HG02571 (cell line): ENCODE measurements around the gene PTPRD.
"Not testable (repeated sequence)": the region's sequence is repeated elsewhere in the genome, so short reads cannot be mapped to it uniquely, and the experiment has no call there.

Experiments
- ATAC-seq: cut with Tn5 transposase; IDR thresholded peaks from one replicate; pipeline ENCODE4 v1.9.1; 2021; ENCODE audit warnings: mild to moderate bottlenecking, moderate library complexity; ENCODE audit not compliant: unreplicated experiment

The PTPRD gene

DNA sequence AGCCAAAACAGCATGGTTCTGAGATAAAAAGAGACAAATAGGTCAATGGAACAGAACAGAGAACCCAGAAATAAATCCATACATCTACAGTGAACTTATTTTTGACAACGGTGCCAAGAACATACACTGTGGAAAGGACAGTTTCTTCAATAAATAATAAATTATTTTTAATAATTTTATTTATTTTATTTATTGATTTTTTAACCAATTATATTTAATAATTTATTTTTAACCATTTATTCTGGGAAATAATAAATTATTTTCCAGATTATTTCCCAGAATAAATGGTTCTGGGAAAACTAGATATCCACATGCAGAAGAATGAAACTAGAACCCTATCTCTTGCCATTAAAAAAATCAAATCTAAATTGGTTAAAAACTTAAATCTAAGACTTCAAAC, 1669.4 kb downstream of the PTPRD start:
- ATAC-seq = no peak

DNA sequence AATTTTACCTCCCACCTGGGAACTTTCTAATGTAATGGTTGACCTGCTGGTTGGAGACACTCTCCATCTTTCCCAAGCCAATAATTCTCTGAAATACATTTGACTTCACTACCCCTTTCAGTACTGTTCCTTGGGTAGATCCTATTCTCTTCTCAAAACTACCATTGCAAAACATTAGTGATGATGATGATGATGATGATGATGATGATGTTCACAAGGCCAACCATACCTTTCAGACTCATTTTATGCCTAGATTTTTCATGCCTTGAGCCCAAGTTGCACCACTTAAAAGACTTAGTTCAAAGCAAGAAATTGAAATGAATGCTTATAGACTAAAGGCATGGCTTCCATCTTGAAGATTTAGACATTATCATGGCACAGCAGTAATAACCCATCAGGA, 1672.2 kb downstream of the PTPRD start:
- no peak for ATAC-seq

DNA sequence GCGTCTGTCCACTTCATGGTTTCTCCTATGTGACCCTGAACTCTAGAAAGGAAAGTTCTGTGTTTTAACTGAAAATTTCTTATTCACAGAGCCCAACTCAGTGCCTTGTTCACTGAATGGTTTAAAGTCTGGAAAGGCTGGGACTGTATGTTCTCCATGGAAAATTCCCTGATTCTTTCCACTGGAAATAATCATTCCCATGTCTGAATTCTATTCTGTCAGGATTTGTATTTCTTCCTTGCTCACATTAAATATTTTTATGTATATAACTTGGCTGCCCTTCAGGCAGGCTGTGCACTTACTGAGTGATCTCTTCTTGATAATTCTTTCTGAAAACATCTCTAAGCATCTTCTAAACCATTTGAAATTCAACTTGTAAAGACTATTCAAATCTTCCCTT, 1686.3 kb downstream of the PTPRD start:
- no peak for ATAC-seq

- no peak for ATAC-seq
These were observed 1688.2 kb downstream of the PTPRD start for GRCh38 chr9:8924562-8924961.

- not testable (repeated sequence) for ATAC-seq
These were observed 1692.2 kb downstream of the PTPRD start for GRCh38 chr9:8920478-8921183.

DNA sequence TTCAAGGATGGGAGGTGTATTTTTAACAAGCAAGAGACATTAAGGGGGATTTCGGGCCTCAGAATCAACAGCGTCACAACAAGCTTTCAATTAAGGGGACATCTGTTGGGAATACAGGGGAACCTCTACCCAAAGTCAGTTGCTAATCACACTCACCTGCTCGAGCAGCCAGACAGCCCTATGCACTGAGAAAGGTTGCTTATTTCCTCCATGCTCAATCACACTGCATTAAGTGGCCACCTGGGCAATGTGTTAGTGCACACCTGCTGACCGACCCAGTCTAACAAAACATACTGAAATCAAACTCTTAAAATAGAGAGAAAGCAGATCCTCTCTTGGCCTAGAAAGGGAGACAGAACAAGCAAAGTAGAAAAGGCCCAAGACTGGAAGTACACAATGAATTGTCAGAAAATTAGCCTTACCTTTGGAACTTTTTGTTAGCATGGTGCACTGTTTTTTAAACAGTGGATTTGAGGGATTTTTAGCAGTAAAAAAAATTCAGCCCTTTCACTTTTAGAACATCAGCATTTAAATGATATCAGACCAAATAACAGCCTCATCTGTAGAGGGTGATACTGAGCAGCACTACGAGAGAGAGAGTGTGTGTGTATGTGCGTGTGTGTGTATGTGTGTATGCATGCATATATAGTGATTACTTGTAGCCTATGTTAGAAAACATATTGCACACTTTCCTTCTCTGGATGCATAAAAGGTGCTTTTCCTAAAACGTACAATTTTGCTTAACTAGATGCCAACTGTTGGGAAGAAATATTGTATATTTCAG, 1694.7 kb downstream of the PTPRD start:
- no peak for ATAC-seq

DNA sequence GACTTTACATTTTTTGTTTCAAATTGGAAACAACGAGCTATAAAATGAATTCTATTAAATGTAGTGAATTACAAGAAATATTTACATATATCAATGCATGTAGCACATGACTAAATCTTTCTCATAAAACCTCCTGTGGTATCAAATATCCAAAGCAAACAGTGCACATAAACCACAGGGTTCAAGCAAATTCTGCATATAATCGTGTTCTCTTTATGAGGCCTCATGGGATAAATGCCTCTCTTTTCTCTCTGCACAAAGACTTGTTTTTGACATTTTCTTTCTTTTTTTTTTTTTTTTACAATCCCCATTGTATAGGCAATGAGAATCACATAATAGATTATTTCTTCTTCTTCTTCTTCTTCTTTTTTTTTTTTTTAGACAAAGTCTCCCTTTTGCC, 1696.0 kb downstream of the PTPRD start:
- ATAC-seq = no peak

DNA sequence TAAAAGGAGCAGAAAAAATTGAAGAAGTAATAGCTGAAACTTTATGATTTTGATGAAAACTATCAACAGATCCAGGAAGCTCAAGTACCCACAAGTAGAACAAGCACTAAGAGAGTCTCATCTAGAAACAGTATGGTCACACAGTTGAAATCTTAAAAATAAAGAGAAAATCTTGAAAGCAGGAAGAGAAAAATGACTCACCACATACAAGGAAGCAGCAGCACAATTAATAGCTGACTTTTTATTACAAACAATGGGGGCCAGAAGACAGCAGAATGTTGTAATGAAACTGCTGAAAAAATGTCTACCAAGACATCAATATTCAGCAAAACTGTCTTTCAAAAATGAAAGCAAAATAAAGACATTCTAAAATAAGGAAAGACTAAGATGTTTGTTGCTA, 1704.9 kb downstream of the PTPRD start:
- no peak for ATAC-seq

- ATAC-seq = no peak
These were observed 1707.1 kb downstream of the PTPRD start for GRCh38 chr9:8905731-8906130.

DNA sequence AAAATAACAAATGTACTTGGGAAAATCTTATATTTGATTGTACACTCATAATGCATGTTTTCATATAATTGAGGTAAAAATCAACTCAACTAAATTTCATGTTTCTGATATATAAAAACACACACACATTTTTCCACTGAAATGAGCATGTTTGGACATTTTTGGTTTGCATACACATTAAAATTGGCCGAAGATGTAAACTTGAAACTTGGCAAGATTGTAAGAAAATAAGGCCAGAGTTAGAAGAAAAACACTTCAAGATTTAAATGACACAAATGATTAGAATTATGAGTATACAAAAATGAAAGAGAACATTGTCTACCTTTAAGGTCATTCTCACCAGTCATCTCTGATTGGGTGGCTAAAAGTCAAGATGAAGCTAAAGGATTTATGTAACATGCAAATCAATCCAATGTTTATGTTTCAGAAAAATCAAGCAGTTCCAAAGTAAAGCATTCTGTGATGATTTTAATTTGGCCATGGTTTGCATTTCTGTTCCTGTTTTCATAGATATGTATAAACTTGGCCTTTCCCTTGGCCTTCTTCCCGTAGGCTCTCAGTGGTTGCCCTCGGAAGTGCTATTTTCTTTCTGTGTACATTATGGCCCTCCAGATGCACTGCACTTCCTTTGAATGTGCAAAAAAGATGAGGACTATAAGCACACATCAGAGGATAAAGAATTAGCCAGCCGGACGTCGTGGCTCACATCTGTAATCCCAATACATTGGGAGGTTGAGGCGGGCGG, 1707.9 kb downstream of the PTPRD start:
- ATAC-seq = no peak

GRCh38 chr9:8903077-8903476, 1709.7 kb downstream of the PTPRD start:
- no peak for ATAC-seq

DNA sequence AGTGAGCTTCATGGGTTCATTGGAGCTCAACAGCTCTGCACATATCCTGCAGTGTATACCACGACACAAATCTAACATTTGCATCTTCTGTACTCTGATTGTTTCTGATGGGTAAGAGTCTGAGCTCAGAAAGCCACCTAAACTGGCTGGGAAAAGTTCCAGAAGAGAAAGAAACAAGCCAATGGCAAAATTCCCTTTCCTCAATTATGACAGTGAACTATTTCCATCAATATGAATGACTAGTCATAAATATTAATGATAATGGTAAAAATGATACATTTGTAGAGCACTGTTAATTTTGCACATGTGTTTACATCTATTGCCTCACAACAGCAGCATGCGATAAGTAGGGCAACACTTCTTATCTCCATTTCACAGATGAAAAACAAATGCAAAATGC, 1711.7 kb downstream of the PTPRD start:
- ATAC-seq = no peak

GRCh38 chr9:8899511-8899910, 1713.3 kb downstream of the PTPRD start:
- no peak for ATAC-seq

DNA sequence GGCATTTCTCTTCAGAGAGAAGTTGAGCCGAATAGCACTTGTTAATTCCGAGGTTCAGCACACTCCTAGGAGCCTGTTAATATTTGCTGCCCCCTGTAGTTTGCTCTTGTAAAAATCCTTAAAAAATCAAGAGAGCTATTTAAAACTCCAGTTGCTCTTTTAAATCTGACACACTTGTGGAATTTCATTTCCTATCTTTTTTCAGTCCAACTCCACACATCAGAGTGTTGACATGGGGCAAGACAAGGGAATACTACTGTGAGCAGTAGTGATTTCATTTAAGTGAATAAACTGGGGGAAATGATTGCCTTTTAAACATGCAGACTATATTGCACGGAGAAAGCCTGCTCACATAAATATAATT, 1717.0 kb downstream of the PTPRD start:
- no peak for ATAC-seq

DNA sequence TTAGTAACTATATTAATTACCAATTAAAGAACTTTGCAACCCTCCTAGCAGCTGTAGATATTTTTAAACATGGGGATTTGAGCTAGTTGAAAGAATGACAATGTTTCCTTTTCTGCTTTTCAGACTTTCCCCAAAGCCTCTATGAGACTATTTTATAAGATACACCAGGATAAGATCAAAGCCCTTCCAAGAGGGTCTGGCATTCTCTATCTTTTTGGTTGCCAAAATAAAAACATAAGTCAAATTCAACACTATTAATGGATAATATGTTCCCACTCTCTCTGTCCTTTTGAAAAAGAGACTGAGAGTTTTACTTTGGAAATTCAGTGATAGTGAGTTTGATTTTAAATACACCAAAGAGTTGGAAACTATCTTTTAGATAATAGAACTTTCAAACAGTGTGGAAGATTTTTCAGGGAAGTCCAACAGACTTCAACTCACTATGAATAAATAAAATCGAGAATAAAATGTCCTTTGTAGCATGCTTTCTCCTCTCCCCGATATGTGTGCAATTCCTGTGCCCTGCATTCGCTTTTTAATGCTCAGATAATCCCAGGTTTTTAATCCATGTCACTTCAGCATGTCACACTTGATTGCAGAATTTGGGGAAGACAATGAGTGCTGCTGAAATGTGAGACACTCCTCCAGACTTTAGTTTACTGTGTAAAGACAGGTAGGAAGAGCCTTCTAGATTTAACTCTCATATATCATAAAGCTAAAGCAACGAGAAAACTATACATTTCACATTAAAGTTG, 1717.5 kb downstream of the PTPRD start:
- no peak for ATAC-seq

GRCh38 chr9:8890695-8891094, 1722.1 kb downstream of the PTPRD start:
- no peak for ATAC-seq

- no peak for ATAC-seq
These were observed 1723.7 kb downstream of the PTPRD start for GRCh38 chr9:8889100-8889499.

DNA sequence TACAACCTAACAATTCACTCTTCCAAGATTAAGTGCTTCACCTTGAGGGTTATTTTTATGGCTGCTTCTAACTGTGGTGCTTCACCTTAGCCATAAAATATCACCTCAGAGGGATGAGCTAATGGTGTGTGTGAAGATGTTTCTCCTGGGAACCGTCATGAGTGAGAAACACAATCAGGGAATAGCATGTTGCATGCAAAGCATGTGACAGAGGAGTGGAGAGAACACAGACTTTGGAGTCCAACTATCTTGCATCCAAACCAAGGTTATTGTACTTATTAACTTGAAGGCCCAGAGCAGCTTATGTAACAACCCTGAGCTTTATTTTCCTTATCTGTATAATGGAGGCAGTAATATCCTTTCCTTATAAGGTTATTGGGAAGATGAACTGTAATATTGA, 1724.2 kb downstream of the PTPRD start:
- ATAC-seq = no peak

- ATAC-seq = no peak
These were observed 1725.4 kb downstream of the PTPRD start for GRCh38 chr9:8887369-8887768.

DNA sequence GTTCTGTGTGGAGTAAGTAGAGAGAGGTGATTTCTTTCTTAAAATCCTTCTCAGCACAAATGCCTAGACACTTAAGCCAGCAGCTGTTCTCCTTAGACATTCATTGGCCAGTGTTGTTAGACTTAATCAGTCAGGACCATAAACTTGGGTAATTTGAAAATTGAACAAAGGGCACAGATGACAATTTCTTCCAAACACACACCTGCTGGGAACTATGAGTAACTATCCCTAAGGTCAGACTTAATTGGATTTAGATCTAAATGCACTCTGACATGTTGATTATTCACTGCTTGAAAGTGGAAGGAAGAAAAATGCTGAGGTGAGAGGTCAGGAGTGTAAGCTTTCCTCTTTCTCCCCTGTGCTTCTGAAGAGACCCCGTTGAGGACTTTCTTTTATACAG, 1729.5 kb downstream of the PTPRD start:
- ATAC-seq = no peak

GRCh38 chr9:8880060-8880459, 1732.7 kb downstream of the PTPRD start:
- ATAC-seq = no peak
